Epithelial cell of esophagus (primary cell): ENCODE measurements around the gene AAK1.

ENCODE experiments used
- DNase-seq: peaks from one replicate; pipeline ENCODE4 v3.0.0; 2010; ENCODE audit warnings: low read depth
- H3K4me3 ChIP-seq: 2 replicates; pipeline ENCODE4 v1.5.1; 2011; ENCODE audit warnings: mild to moderate bottlenecking, low read length, control low read depth
- CTCF ChIP-seq: IDR thresholded peaks from 2 replicates; pipeline ENCODE4 v1.5.1; 2011; ENCODE audit warnings: low read depth, mild to moderate bottlenecking, low read length, control low read depth, inconsistent platforms; ENCODE audit not compliant: insufficient read depth; ENCODE audit errors: missing control alignments

AAK1 gene

GRCh38 chr2:69490486-69490885, 153.1 kb downstream of the AAK1 start:
- no peak for DNase-seq
- no peak overlapping the region for H3K4me3 ChIP-seq
- TF ChIP-seq CTCF, result no peak

- no peak for TF ChIP-seq CTCF
- no peak for DNase-seq
- no peak overlapping the region for H3K4me3 ChIP-seq
These were observed 153.7 kb downstream of the AAK1 start for GRCh38 chr2:69489793-69490192.

GRCh38 chr2:69483696-69484095, 159.8 kb downstream of the AAK1 start:
- TF ChIP-seq CTCF, result no peak
- H3K4me3 ChIP-seq, result no peak overlapping the region
- DNase-seq, result no peak

GRCh38 chr2:69483024-69483423, 160.5 kb downstream of the AAK1 start:
- no peak for DNase-seq
- TF ChIP-seq CTCF, result no peak
- no peak overlapping the region for H3K4me3 ChIP-seq

- TF ChIP-seq CTCF, result no peak
- DNase-seq, result no peak
- no peak overlapping the region for H3K4me3 ChIP-seq
These were observed 161.1 kb downstream of the AAK1 start for GRCh38 chr2:69482471-69482870.

- H3K4me3 ChIP-seq, result no peak overlapping the region
- no peak for TF ChIP-seq CTCF
- no peak for DNase-seq
These were observed 162.1 kb downstream of the AAK1 start for GRCh38 chr2:69481421-69481820.

- DNase-seq, result no peak
- no peak overlapping the region for H3K4me3 ChIP-seq
- TF ChIP-seq CTCF, result no peak
These were observed 165.9 kb downstream of the AAK1 start for GRCh38 chr2:69477627-69478026.
